ENCODE measurements around the gene COX19. TPM values are rescaled to one million over a fixed set of nuclear protein-coding genes. Genes with fewer than 3 reads are reported as not detected.

COX19 gene
- polyA plus RNA-seq, 5 donors, result 12.6 to 17.5 (median 14.7) TPM

- no peak for DNase-seq
Measured at GRCh38 chr7:994592-995308, 19.4 kb upstream of the COX19 start.

GRCh38 chr7:992709-993607 is 17.6 kb upstream of the COX19 start:
- DNase-seq, result peak; percentile 93 to 96

- DNase-seq, result no peak
Measured at GRCh38 chr7:991729-992656, 16.6 kb upstream of the COX19 start.

- DNase-seq, result no peak
Measured at GRCh38 chr7:990933-991728, 15.8 kb upstream of the COX19 start.

GRCh38 chr7:990352-990932 is 15.1 kb upstream of the COX19 start:
- DNase-seq, result no peak

GRCh38 chr7:988963-989529 is 13.7 kb upstream of the COX19 start:
- no peak for DNase-seq

GRCh38 chr7:988426-988911 is 13.1 kb upstream of the COX19 start:
- DNase-seq, result no peak

- no peak for DNase-seq
Measured at GRCh38 chr7:987909-988308, 12.6 kb upstream of the COX19 start.

- no peak for DNase-seq
Measured at GRCh38 chr7:986766-987751, 11.7 kb upstream of the COX19 start.

GRCh38 chr7:985915-986741 is 10.8 kb upstream of the COX19 start:
- DNase-seq, result no peak

GRCh38 chr7:985127-985416 is 9.7 kb upstream of the COX19 start:
- DNase-seq, result no peak

- no peak for DNase-seq
Measured at GRCh38 chr7:984361-985126, 9.2 kb upstream of the COX19 start.

GRCh38 chr7:983616-984071 is 8.3 kb upstream of the COX19 start:
- DNase-seq, result no peak

GRCh38 chr7:983004-983615 is 7.8 kb upstream of the COX19 start, which contains the start of gene CYP2W1:
Gene CYP2W1, plus strand, starts transcription at chr7:983181. Its CDS starts 31 bp downstream, at chr7:983212.
- DNase-seq, result peak in 1 of 2 donors; percentile 39

GRCh38 chr7:982511-983003 is 7.2 kb upstream of the COX19 start:
- DNase-seq, result no peak

GRCh38 chr7:981793-982510 is 6.6 kb upstream of the COX19 start:
- DNase-seq, result no peak
